HG03066 (cell line): ENCODE measurements around the gene FGGY.

ENCODE experiments used
- ATAC-seq: cut with Tn5 transposase; IDR thresholded peaks from one replicate; pipeline ENCODE4 v1.9.1; 2021; ENCODE audit warnings: low read depth; ENCODE audit not compliant: unreplicated experiment

Gene FGGY

GRCh38 chr1:59377350-59377904 lies 80.5 kb downstream of the FGGY start:
- no peak for ATAC-seq

GRCh38 chr1:59378621-59379370 lies 81.9 kb downstream of the FGGY start:
- no peak for ATAC-seq

- ATAC-seq: no peak
Observed at GRCh38 chr1:59379371-59379728, 82.5 kb downstream of the FGGY start.

GRCh38 chr1:59383963-59384362 lies 87.1 kb downstream of the FGGY start:
- no peak for ATAC-seq

GRCh38 chr1:59384443-59384842 lies 87.5 kb downstream of the FGGY start:
- no peak for ATAC-seq

GRCh38 chr1:59388191-59388590 lies 91.3 kb downstream of the FGGY start:
- ATAC-seq: no peak

GRCh38 chr1:59389847-59390246 lies 93.0 kb downstream of the FGGY start:
- no peak for ATAC-seq

GRCh38 chr1:59390307-59390706 lies 93.4 kb downstream of the FGGY start:
- ATAC-seq: no peak

- no peak for ATAC-seq
Observed at GRCh38 chr1:59391212-59392179, 94.6 kb downstream of the FGGY start.

- no peak for ATAC-seq
Observed at GRCh38 chr1:59393211-59394180, 96.6 kb downstream of the FGGY start.

GRCh38 chr1:59394706-59395425 lies 98.0 kb downstream of the FGGY start:
- ATAC-seq: no peak

- no peak for ATAC-seq
Observed at GRCh38 chr1:59396387-59396786, 99.5 kb downstream of the FGGY start.

GRCh38 chr1:59397139-59397858 lies 100.4 kb downstream of the FGGY start:
- no peak for ATAC-seq

- ATAC-seq: no peak
Observed at GRCh38 chr1:59399642-59400041, 102.7 kb downstream of the FGGY start.

GRCh38 chr1:59401581-59401980 lies 104.7 kb downstream of the FGGY start:
- no peak for ATAC-seq

- ATAC-seq: no peak
Observed at GRCh38 chr1:59404796-59405195, 107.9 kb downstream of the FGGY start.

- ATAC-seq: no peak
Observed at GRCh38 chr1:59406437-59407164, 109.7 kb downstream of the FGGY start.

- ATAC-seq: no peak
Observed at GRCh38 chr1:59408608-59409240, 111.8 kb downstream of the FGGY start.
